ENCODE data around the gene IFIH1. TPM values are rescaled to one million over a fixed set of nuclear protein-coding genes. Genes with fewer than 3 reads are reported as not detected.
A peak's percentile ranks its signal among the peaks of the same experiment; 100 is the strongest.

The IFIH1 gene
- total and polyA plus RNA-seq, 2 of the 8 experiments (the other 6 are each of a cell fraction or from before 2014, with no cell fraction given) = 0.32 to 2.0 TPM

DNA sequence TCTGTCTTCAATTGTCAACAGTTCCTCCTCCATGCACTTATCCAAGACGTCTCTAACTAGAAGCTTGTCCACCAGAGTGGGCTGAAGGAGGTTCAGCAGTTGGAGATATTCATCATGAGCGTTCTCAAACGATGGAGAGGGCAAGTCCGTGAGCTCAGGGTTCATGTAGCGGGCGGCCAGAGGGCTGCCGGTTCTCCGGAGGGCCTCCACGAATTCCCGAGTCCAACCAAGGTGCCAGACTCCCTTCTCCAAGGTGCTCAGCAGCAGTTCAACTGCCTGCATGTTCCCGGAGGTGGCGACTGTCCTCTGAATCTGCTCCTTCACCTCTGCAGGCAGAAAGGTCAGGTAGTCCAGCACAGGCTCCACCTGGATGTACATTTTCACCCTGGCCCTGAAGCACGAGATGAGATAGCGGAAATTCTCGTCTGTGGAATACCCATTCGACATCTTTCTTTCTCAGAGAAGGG lies 590 bp downstream of the IFIH1 start:
- TF ChIP-seq TCF12 (IDR thresholded peaks at IDR 0.05; ENCODE audit: low read depth, low read length) (no peak), PHF8 (conservative IDR thresholded peaks at IDR 0.05; ENCODE audit: low read depth, low read length) (0 out of 2 replicates have a peak, but pooled peaks have one; percentile 29), KDM4A (IDR thresholded peaks at IDR 0.05; ENCODE audit: low read depth, low read length, severe bottlenecking) (no peak)
- H3K27ac ChIP-seq (ENCODE audit: low read depth, low read length) = no peak overlapping the region
- H3K4me1 ChIP-seq (replicated peaks in 1 of 4; ENCODE audit: control insufficient read depth in 3 of 4, insufficient read depth in 4 of 4, low read length in 3 of 4) = peaks cover 0 to 8% (median 2%) of the 10 kb centered on the region in 4 experiments; a peak in 3 of 7 replicates
- no peak overlapping the region for H2BK120ac ChIP-seq (replicated peaks; ENCODE audit: low read depth, low read length)
- H2BK15ac ChIP-seq (ENCODE audit: low read length) = no peak overlapping the region; the same call in 1 of the 2 replicates
- H2AK5ac ChIP-seq (ENCODE audit: low read depth, low read length) = no peak overlapping the region
- ChIA-PET CTCF (ENCODE audit: partially characterized antibody) (interaction anchor here (1.8 to 4.3 kb wide), 5 partner anchors 9 to 19 kb away, joined by 6 to 30 read pairs (median 20); no protein-coding TSS in a partner anchor), POLR2A (ENCODE audit: partially characterized antibody) (no interaction called here)
- H4K91ac ChIP-seq (replicated peaks; ENCODE audit: insufficient read length, low read length) = peak overlapping the region; percentile 52
- no peak overlapping the region; the same call in 1 of the 2 replicates for H4K8ac ChIP-seq (ENCODE audit: extremely low read depth, insufficient read depth, low read length)
- H4K5ac ChIP-seq (ENCODE audit: insufficient read length, low read depth, low read length) = no peak overlapping the region
- peak overlapping the region; percentile 50 to 74 (median 64) for H3K4me3 ChIP-seq (ENCODE audit: extremely low read depth in 1 of 4, insufficient read depth in 2 of 4, low read depth in 3 of 4, low read length in 4 of 4)
- DNase-seq (ENCODE audit: low read depth in 1 of 2, low spot score in 2 of 2) = no peak
- H3K27me3 ChIP-seq (replicated peaks in 1 of 4; ENCODE audit: control insufficient read depth in 3 of 4, extremely low read depth in 1 of 4, insufficient read depth in 3 of 4, low read length in 3 of 4) = peaks cover 0 to 12% (median 6%) of the 10 kb centered on the region in 4 experiments; a peak in 5 of 7 replicates
- no peak for FAIRE-seq
- no peaks in the 10 kb centered on the region for H3K9me3 ChIP-seq (ENCODE audit: insufficient read depth in 2 of 2, low read depth in 1 of 2, low read length in 1 of 2)
- no peaks in the 10 kb centered on the region for H3K36me3 ChIP-seq (ENCODE audit: control insufficient read depth in 2 of 4, insufficient read depth in 4 of 4, low read length in 3 of 4)
- H3K56ac ChIP-seq (replicated peaks; ENCODE audit: insufficient read length, low read depth, low read length) = no peak overlapping the region
- H2BK12ac ChIP-seq (ENCODE audit: low read depth, low read length) = 0 out of 2 replicates have a peak overlapping the region, but pooled peaks have one; percentile 45
- no peak overlapping the region for H3K14ac ChIP-seq (ENCODE audit: insufficient read length)
- peak overlapping the region in 2 of 4 experiments; percentile 14 to 35; a peak in 1 of 7 replicates for H3K9ac ChIP-seq (replicated peaks in 1 of 4; ENCODE audit: extremely low read depth in 1 of 4, low read depth in 3 of 4, low read length in 3 of 4)
- no peak overlapping the region for H3K4ac ChIP-seq (replicated peaks; ENCODE audit: insufficient read length, low read depth, low read length)
- H3K79me2 ChIP-seq (ENCODE audit: control insufficient read depth in 1 of 2, insufficient read depth in 2 of 2, low read length in 2 of 2) = no peaks in the 10 kb centered on the region
- H2AFZ ChIP-seq (ENCODE audit: low read length) = peak overlapping the region; percentile 100
- H3K4me2 ChIP-seq (ENCODE audit: insufficient read depth in 1 of 2, low read depth in 2 of 2, low read length in 2 of 2) = peak overlapping the region; percentile 77 to 81
- WGBS, 2 experiments (ENCODE audit: extremely low coverage in 1 of 2, insufficient coverage in 1 of 2, insufficient read length in 1 of 2, insufficient replicate concordance in 2 of 2, low coverage in 1 of 2, low lambda C conversion rate in 2 of 2, missing lambda C conversion rate in 1 of 2) = 72% methylated on average over 16 of the region's 16 CpGs; no CpG with 5 or more reads in 1 of the 2 experiments
- no peaks in the 10 kb centered on the region for H4K20me1 ChIP-seq (replicated peaks in 1 of 2; ENCODE audit: control insufficient read depth in 1 of 2, insufficient read depth in 2 of 2, low read length in 2 of 2)
- H3K79me1 ChIP-seq (ENCODE audit: low read depth, low read length) = no peaks in the 10 kb centered on the region
- H2BK20ac ChIP-seq (ENCODE audit: low read length) = peak overlapping the region; percentile 25; the same call in 1 of the 2 replicates
- H2BK5ac ChIP-seq (ENCODE audit: low read depth, low read length) = no peak overlapping the region
- H3K23me2 ChIP-seq (ENCODE audit: low read depth, low read length) = peaks cover 4% of the 10 kb centered on the region; the same call in 1 of the 2 replicates
- H3K18ac ChIP-seq (ENCODE audit: extremely low read depth, low read length) = peak overlapping the region; percentile 55; the same call in 1 of the 2 replicates
- H3K23ac ChIP-seq (ENCODE audit: insufficient read length) = no peak overlapping the region

Measured in H1 (cell line).